ENCODE results near the gene NME4.

NME4 gene

DNA sequence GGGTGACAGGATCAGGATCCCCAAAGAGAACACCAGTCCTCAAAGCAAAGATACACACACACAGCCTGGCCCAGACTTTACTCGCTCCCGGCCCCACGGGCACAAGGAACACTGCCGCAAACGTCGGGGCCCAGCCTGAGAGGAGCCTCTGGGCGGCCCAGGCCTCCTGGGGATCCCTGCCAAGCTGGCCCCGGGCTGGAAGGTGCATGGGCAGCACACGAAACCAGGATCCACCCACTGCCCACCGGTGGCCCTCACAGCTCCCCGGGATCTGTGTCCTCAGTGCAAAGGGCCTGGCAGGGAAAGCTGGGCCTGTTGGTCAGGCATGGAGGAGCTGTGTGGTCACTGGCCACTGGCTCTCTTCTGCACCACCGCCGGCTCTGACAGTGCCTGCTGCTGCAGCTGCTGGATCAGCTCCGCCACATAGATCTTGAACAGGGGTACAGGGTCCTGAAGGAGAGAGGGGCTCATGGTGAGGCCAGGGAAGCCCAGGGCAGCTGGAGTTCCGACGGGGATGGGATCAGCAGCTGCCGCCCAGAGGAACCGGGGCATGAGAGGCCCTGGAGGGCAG lies 29.6 kb upstream of the NME4 start:
- ATAC-seq (replicated peaks; ENCODE audit: extremely low read depth, poor library complexity, severe bottlenecking): no peak
- Mint-ChIP-seq H3K4me1 (peaks cover 9% of the 10 kb centered on the region), H3K27ac (ENCODE audit: low read depth) (no peak overlapping the region), H3K27me3 (no peaks in the 10 kb centered on the region), H3K36me3 (ENCODE audit: insufficient read depth) (peaks cover 16% of the 10 kb centered on the region), H3K9me3 (no peaks in the 10 kb centered on the region), H3K4me3 (no peak overlapping the region)
- no peak for DNase-seq (ENCODE audit: low spot score in 2 of 2)

DNA sequence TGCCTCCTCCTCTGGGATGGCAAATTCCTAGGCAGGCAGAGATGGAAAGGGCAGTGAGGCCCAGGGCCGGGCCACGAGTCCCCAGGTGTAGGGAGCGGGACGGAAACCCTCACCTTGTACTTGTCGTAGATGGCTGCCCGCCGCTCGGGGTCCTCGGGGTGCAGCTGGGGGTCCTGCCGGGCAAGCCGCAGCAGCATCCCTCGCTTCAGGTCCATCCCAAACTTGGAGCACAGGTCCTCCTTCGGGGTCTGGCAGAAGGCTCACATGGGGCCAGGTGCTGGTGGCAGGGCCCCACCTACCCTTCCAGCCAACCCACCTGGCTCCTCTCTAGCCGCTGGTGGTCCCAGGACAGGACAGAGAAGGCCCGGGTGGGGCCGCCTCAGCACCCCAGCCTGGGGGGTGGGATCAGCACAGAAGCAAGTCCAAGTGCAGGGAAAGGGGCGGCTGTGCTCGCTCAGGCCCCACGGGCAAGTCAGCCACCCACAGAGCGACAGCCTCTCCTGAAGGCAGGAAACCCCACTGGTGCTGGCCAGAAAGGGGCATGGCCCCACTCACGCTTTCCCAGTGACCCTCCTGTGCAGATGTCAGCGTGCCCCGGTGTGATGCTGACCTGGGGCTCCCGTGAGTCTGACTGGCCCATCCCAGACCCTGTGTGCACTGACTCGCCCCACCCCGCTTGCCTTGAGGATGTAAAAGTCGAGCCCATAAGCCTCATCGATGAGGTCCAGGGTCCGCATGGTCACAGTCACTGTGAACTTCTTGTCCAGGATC lies 28.4 kb upstream of the NME4 start:
- H3K27ac Mint-ChIP-seq (ENCODE audit: low read depth): no peak overlapping the region
- ATAC-seq (replicated peaks; ENCODE audit: extremely low read depth, poor library complexity, severe bottlenecking) (no peak), DNase-seq (ENCODE audit: low spot score in 2 of 2) (no peak)
- peaks cover 20% of the 10 kb centered on the region for H3K36me3 Mint-ChIP-seq (ENCODE audit: insufficient read depth)
- peaks cover 9% of the 10 kb centered on the region for H3K4me1 Mint-ChIP-seq
- no peak overlapping the region for H3K4me3 Mint-ChIP-seq
- no peaks in the 10 kb centered on the region for H3K9me3 Mint-ChIP-seq
- H3K27me3 Mint-ChIP-seq: no peaks in the 10 kb centered on the region

- H3K4me3 Mint-ChIP-seq: peak overlapping the region; percentile 93
- ATAC-seq (replicated peaks; ENCODE audit: extremely low read depth, poor library complexity, severe bottlenecking): no peak
- H3K36me3 Mint-ChIP-seq (ENCODE audit: insufficient read depth): peaks cover 18% of the 10 kb centered on the region
Observed at GRCh38 chr16:369275-369865, 27.6 kb upstream of the NME4 start.

GRCh38 chr16:369866-370436 lies 27.0 kb upstream of the NME4 start:
- no peak for DNase-seq (ENCODE audit: low spot score in 2 of 2)
- Mint-ChIP-seq H3K36me3 (ENCODE audit: insufficient read depth) (peaks cover 18% of the 10 kb centered on the region), H3K27ac (ENCODE audit: low read depth) (peak overlapping the region; percentile 79), H3K27me3 (no peaks in the 10 kb centered on the region), H3K9me3 (no peaks in the 10 kb centered on the region), H3K4me3 (peak overlapping the region; percentile 93), H3K4me1 (peaks cover 9% of the 10 kb centered on the region)
- peak; percentile 49 for ATAC-seq (replicated peaks; ENCODE audit: extremely low read depth, poor library complexity, severe bottlenecking)

More at GRCh38 chr16:369275-369865, 27.6 kb upstream of the NME4 start:
- no peak for DNase-seq (ENCODE audit: low spot score in 2 of 2)
- peaks cover 9% of the 10 kb centered on the region for H3K4me1 Mint-ChIP-seq
- H3K9me3 Mint-ChIP-seq: no peaks in the 10 kb centered on the region
- peak overlapping the region; percentile 79 for H3K27ac Mint-ChIP-seq (ENCODE audit: low read depth)
- H3K27me3 Mint-ChIP-seq: no peaks in the 10 kb centered on the region

DNA sequence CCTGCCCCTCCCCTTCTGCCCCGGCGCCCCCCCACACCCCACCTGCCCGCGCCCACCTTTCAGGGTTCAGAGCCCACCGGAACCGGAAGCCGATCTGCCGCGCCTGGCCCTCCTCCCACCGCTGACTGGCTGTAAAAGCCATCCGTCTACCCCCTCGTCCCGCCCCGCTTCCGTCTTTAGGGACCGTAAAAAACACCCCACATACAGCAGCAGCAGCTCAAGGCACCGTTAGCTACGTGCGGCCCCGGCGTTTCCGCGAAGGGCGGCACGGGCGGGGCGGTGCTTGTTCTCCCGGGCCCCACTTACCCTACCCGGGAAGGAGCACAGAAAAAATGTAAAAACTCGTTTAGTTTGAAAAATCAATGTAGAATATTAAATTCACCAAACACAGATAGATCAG lies 26.6 kb upstream of the NME4 start, which contains the start of gene MRPL28:
MRPL28 (minus strand) TSS at position 96 of the 400 bp plus-strand sequence. CDS start 320 bp downstream, outside the sequence.
- Mint-ChIP-seq H3K4me1 (peaks cover 9% of the 10 kb centered on the region), H3K9me3 (no peaks in the 10 kb centered on the region), H3K27me3 (no peaks in the 10 kb centered on the region), H3K27ac (ENCODE audit: low read depth) (peak within 1 kb of the TSS; percentile 79), H3K4me3 (peak within 1 kb of the TSS; percentile 93), H3K36me3 (ENCODE audit: insufficient read depth) (peaks cover 18% of the 10 kb centered on the region)
- DNase-seq (ENCODE audit: low spot score in 2 of 2) (peak; percentile 87 to 90), ATAC-seq (replicated peaks; ENCODE audit: extremely low read depth, poor library complexity, severe bottlenecking) (peak; percentile 100)

GRCh38 chr16:370979-371514 lies 26.0 kb upstream of the NME4 start:
- Mint-ChIP-seq H3K27me3 (no peaks in the 10 kb centered on the region), H3K9me3 (no peaks in the 10 kb centered on the region), H3K27ac (ENCODE audit: low read depth) (peak overlapping the region; percentile 79), H3K36me3 (ENCODE audit: insufficient read depth) (peaks cover 18% of the 10 kb centered on the region), H3K4me3 (peak overlapping the region; percentile 93), H3K4me1 (peaks cover 9% of the 10 kb centered on the region)
- ATAC-seq (replicated peaks; ENCODE audit: extremely low read depth, poor library complexity, severe bottlenecking) (no peak), DNase-seq (ENCODE audit: low spot score in 2 of 2) (no peak)

- Mint-ChIP-seq H3K27me3 (no peaks in the 10 kb centered on the region), H3K4me1 (peaks cover 9% of the 10 kb centered on the region), H3K9me3 (no peaks in the 10 kb centered on the region), H3K36me3 (ENCODE audit: insufficient read depth) (peaks cover 18% of the 10 kb centered on the region), H3K4me3 (no peak overlapping the region), H3K27ac (ENCODE audit: low read depth) (no peak overlapping the region)
- ATAC-seq (replicated peaks; ENCODE audit: extremely low read depth, poor library complexity, severe bottlenecking): no peak
- no peak for DNase-seq (ENCODE audit: low spot score in 2 of 2)
Observed at GRCh38 chr16:371515-372301, 25.3 kb upstream of the NME4 start.

DNA sequence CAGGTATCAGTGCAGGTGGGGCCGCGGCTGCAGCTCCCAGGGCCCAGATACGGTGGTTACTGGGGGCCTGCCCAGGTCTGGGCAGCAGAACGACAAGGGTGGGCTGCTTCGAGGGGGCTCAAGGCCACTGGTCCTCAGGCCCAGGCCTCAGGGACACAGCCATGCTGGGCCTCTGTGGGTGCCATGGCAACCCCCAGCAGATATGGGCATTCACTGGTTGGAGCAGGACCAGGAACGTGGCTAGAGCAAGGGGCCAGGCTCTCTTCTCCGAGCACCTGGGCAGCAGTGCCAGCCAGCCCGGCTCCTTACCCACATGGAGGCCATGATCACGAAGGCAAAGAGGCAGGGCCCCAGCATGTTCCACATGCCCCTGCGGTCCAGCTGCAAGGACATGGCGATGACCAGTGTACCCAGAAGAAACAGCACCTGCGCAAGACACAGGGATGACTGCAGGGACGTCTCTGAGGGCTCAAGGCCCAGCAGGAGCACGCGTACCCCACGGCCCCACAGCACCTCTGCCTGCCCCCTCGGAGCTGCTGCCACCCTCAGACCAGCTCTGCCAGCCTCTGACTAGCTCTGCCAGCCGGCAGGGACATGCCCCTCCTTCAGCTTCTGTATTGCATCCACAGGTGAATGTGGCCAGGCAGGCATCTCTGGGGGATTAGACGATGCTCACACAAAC lies 24.6 kb upstream of the NME4 start:
- H3K4me1 Mint-ChIP-seq: peaks cover 9% of the 10 kb centered on the region
- peaks cover 19% of the 10 kb centered on the region for H3K36me3 Mint-ChIP-seq (ENCODE audit: insufficient read depth)
- no peaks in the 10 kb centered on the region for H3K9me3 Mint-ChIP-seq
- H3K27ac Mint-ChIP-seq (ENCODE audit: low read depth): no peak overlapping the region
- H3K4me3 Mint-ChIP-seq: no peak overlapping the region
- ATAC-seq (replicated peaks; ENCODE audit: extremely low read depth, poor library complexity, severe bottlenecking): no peak
- DNase-seq (ENCODE audit: low spot score in 2 of 2): no peak
- H3K27me3 Mint-ChIP-seq: no peaks in the 10 kb centered on the region

GRCh38 chr16:373020-373598 lies 23.9 kb upstream of the NME4 start:
- peaks cover 19% of the 10 kb centered on the region for H3K36me3 Mint-ChIP-seq (ENCODE audit: insufficient read depth)
- no peak for ATAC-seq (replicated peaks; ENCODE audit: extremely low read depth, poor library complexity, severe bottlenecking)

GRCh38 chr16:373848-374615 lies 23.0 kb upstream of the NME4 start:
- no peaks in the 10 kb centered on the region for H3K27me3 Mint-ChIP-seq
- DNase-seq (ENCODE audit: low spot score in 2 of 2) (no peak), ATAC-seq (replicated peaks; ENCODE audit: extremely low read depth, poor library complexity, severe bottlenecking) (no peak)
- no peak overlapping the region for H3K4me3 Mint-ChIP-seq
- H3K36me3 Mint-ChIP-seq (ENCODE audit: insufficient read depth): peaks cover 14% of the 10 kb centered on the region
- no peaks in the 10 kb centered on the region for H3K9me3 Mint-ChIP-seq
- peak overlapping the region; percentile 69 for H3K27ac Mint-ChIP-seq (ENCODE audit: low read depth)
- H3K4me1 Mint-ChIP-seq: peaks cover 9% of the 10 kb centered on the region

More at GRCh38 chr16:373020-373598, 23.9 kb upstream of the NME4 start:
- peak overlapping the region; percentile 69 for H3K27ac Mint-ChIP-seq (ENCODE audit: low read depth)
- H3K27me3 Mint-ChIP-seq: no peaks in the 10 kb centered on the region
- no peaks in the 10 kb centered on the region for H3K9me3 Mint-ChIP-seq
- no peak overlapping the region for H3K4me3 Mint-ChIP-seq
- peaks cover 9% of the 10 kb centered on the region for H3K4me1 Mint-ChIP-seq
- DNase-seq (ENCODE audit: low spot score in 2 of 2): no peak

DNA sequence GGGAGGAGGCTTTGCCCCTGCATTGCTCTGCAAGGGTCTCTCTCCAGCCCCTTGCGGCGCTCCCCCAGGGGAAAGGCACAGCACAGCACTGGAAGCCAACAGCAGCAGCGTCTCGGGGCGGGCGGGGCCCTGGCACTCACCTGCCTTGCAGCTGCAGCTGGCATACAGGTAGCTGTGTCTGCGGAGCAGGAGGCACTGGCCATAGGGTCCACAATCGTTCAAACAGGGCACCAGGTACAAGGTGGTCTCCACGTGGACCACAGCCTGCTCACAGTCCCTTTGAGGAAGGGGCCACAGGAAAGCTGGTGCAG lies 22.4 kb upstream of the NME4 start:
- no peak overlapping the region for H3K4me3 Mint-ChIP-seq
- peaks cover 14% of the 10 kb centered on the region for H3K36me3 Mint-ChIP-seq (ENCODE audit: insufficient read depth)

More for the DNA sequence above, 22.4 kb upstream of the NME4 start:
- H3K27me3 Mint-ChIP-seq: no peaks in the 10 kb centered on the region
- peaks cover 9% of the 10 kb centered on the region for H3K4me1 Mint-ChIP-seq
- DNase-seq (ENCODE audit: low spot score in 2 of 2): no peak
- no peak for ATAC-seq (replicated peaks; ENCODE audit: extremely low read depth, poor library complexity, severe bottlenecking)
- H3K9me3 Mint-ChIP-seq: no peaks in the 10 kb centered on the region
- no peak overlapping the region for H3K27ac Mint-ChIP-seq (ENCODE audit: low read depth)

Data from central memory CD8-positive, alpha-beta T cell (primary cell).